ENCODE results near the gene STX11. TPM values are rescaled to one million over a fixed set of nuclear protein-coding genes. Genes with fewer than 3 reads are reported as not detected.
A peak's percentile ranks its signal among the peaks of the same experiment; 100 is the strongest.
"Not testable (repeated sequence)": the region's sequence is repeated elsewhere in the genome, so short reads cannot be mapped to it uniquely, and the experiment has no call there.

The STX11 gene
- total RNA-seq, 2 donors from 2014 or later, result 23.3 to 24.6 TPM

DNA sequence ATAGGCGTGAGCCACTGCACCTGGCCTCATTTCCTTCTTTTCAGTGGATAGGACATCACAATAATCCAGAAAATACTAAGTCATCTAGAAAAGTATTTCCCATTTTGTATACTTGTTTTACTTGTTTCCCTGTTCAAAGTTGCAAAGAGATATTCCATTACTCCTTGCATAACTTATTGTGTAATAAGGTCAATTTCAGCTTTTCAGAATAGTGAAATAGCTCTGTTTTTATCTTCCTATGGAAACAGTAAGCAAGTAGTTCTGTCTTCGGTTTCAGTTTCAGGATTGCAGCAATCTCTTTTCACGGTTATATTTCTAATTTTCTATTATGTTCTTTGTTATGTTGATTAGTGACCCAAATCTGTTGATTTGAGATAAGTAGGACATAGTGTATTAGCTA is 6.0 kb downstream of the STX11 start:
- DNase-seq (ENCODE audit: low spot score in 2 of 2) (no peak), ATAC-seq (no peak)
- peak overlapping the region in 1 of 2 donors; percentile 96 for H3K27ac Mint-ChIP-seq
- no peaks in the 10 kb centered on the region for H3K9me3 Mint-ChIP-seq
- H3K36me3 Mint-ChIP-seq, result peaks cover 27 to 77% of the 10 kb centered on the region in 2 donors

DNA sequence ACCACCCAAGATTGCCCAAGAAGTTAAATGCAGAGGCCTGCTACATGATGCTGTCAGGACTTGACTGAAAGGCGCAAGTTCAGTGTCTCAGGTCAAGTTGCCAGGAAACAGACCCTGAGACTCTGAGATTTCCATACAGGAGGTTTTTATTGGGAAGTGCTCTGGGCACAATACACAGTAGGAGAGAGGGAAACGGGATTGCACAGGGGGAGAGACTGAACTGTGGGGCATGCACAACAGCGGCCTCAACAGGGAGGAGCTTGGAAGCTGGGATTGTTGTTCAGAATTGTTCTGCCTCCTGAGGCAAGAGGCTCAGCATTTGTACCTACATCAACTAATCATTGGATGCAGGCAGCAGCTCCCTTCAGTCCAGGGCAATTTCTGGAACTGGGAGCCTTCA is 6.7 kb downstream of the STX11 start:
- Mint-ChIP-seq H3K9me3 (no peaks in the 10 kb centered on the region), H3K36me3 (peaks cover 21 to 77% of the 10 kb centered on the region in 2 donors), H3K27ac (no peak overlapping the region)

DNA sequence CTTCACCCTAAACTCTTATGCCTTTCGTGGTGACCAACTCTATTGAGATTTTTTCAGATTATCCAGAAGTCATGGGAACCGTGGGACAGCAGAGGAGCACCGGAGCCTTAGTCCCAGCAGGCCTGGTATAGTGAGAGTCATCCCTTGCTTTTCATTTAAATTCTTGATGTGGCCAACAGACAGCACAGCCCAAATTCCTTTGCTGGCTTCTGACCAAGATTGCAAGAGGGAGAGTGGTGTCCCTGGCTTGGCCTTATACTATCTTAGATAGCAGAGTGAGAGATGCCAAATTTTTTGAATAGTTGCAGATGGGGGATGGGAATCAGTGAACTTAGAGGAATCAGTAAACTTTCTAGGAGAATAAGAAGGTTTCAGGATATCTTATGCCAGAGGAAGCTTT is 7.8 kb downstream of the STX11 start:
- ATAC-seq (no peak), DNase-seq (ENCODE audit: low spot score in 2 of 2) (no peak)
- peak overlapping the region in 1 of 2 donors; percentile 32 for H3K27ac Mint-ChIP-seq
- no peaks in the 10 kb centered on the region for H3K9me3 Mint-ChIP-seq
- peaks cover 22 to 73% of the 10 kb centered on the region in 2 donors for H3K36me3 Mint-ChIP-seq

More for the DNA sequence above, 6.7 kb downstream of the STX11 start:
- ATAC-seq (no peak), DNase-seq (ENCODE audit: low spot score in 2 of 2) (no peak)

DNA sequence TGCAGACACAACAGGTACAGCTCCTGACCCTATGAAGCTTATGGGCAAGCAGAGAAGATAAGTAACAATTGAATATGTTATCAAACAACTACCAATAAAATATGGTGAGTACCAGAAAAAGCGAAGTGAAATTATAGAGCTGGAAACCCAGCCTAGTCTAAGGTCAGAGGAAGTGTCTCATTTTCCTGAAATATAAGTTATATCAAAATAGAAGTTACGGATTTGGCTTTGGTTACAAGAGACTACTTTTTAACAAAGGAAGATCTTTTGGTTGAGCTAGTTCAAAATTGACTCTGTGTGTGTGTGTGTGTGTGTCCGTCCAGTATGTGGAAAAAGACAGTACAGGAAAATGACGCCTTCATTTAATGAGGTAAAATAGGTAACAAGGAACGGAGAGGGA is 8.9 kb downstream of the STX11 start:
- no peak overlapping the region for H3K27ac Mint-ChIP-seq
- no peaks in the 10 kb centered on the region for H3K9me3 Mint-ChIP-seq
- ATAC-seq (no peak), DNase-seq (ENCODE audit: low spot score in 2 of 2) (no peak)
- peaks cover 21 to 62% of the 10 kb centered on the region in 2 donors for H3K36me3 Mint-ChIP-seq

DNA sequence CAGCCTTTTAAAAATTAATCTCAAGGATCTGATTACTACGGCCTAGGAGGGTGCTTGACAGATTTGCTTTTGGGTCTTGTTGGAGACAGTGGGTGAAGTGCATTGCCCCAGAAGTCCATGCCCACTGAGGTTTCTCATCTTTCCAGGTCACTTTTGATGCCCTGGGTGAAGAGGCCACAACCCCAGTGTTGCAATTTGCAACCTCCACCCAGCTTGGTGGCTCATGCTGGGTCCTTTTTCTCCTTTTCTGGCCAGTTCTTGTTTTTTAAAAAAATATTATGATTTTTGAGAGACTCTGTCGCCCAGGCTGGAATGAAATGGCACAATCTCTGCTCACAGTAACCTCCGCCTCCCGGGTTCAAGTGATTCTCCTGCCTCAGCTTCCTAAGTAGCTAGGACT is 9.4 kb downstream of the STX11 start:
- Mint-ChIP-seq H3K9me3 (no peaks in the 10 kb centered on the region), H3K36me3 (peaks cover 21 to 57% of the 10 kb centered on the region in 2 donors), H3K27ac (no peak overlapping the region)
- ATAC-seq, result no peak
- DNase-seq (ENCODE audit: low spot score in 2 of 2), result no peak

DNA sequence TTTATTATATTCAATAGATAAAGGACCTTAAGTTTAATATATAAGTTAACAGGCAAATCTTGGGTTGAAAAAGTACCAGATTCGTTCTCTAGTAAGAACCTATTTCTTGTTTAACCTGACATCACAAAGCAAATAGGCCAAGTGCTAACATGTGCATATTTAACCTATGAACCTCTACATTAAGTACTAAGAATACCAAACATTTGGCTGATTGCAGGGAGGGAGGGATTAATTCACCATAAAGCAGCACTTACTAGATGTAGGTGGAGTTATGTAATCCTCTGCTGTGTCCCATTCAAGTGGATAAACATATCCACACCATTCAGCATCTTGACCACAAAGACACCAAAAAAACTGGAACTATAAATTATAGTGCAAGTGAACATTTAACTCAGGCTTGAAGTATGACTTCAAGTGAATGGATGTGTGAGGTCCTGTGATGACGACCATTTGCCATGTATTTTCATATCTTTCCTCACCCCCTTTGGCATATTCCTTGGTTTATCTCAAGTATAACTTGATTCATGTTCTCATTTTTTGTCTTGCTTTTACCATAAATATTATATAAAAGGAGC is 10.2 kb downstream of the STX11 start:
- ATAC-seq, result no peak

DNA sequence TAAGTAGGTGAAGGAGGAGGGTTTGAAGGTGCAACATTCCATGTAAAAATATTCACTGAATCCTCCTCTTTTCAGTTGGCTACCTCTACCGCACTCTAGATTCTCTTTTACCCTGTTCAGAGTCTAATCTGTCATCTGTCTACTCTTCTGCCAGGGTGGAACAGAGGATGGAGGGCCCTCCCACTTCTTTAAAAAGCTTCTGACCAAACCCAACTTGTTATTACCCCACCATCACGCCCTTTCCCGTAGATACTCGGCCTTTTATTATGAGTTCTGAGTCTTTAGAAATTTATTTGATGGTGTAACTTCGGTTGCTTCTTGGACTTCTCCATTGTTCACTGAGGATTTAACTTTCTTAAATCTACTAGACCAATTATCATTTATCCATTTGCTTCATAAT is 11.7 kb downstream of the STX11 start:
- peaks cover 17 to 39% of the 10 kb centered on the region in 2 donors for H3K36me3 Mint-ChIP-seq
- ATAC-seq (no peak), DNase-seq (ENCODE audit: low spot score in 2 of 2) (no peak)
- H3K27ac Mint-ChIP-seq, result no peak overlapping the region
- no peaks in the 10 kb centered on the region for H3K9me3 Mint-ChIP-seq

More for the DNA sequence above, 10.2 kb downstream of the STX11 start:
- no peaks in the 10 kb centered on the region for H3K9me3 Mint-ChIP-seq
- H3K36me3 Mint-ChIP-seq, result peaks cover 21 to 51% of the 10 kb centered on the region in 2 donors
- no peak overlapping the region for H3K27ac Mint-ChIP-seq
- no peak for DNase-seq (ENCODE audit: low spot score in 2 of 2)

DNA sequence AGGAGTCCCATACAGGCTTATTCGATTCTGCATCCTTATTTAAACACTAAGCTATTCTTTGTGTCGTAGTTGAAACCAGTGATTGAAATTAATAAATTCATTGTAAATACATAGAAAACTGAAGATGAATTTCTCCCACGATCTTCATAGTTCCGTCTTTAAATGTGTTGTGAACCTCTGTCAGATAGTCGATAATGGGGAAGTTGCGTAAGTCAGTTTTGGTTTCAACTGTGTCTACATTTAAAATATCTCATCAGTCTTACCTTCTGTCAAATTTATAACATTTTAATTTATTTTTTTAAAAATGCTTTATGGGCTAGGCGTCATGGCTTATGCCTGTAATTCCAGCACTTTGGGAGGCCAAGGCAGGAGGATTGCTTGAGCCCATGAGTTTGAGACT is 12.7 kb downstream of the STX11 start:
- Mint-ChIP-seq H3K36me3 (peaks cover 12 to 29% of the 10 kb centered on the region in 2 donors), H3K27ac (no peak overlapping the region), H3K9me3 (no peaks in the 10 kb centered on the region)
- DNase-seq (ENCODE audit: low spot score in 2 of 2) (no peak), ATAC-seq (no peak)

DNA sequence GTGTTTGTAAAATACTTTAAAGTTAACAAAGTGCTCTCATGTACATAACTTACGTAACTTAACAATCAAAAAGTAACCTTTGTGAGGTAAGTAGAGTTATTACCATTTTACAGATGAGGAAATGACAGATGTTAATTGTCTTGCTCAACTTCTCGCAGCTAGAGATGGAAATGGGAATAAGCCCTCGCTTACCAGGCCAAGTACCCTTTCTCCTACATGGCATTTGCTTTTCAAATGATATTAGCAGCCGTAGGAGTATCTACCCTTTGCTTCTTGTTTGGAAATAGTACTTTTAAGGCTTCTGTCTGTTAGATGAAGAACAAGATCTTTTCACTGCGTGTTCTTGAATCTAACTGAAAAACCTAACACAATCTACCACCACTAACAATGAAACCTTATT is 15.5 kb downstream of the STX11 start:
- Mint-ChIP-seq H3K36me3 (peaks cover 22 to 39% of the 10 kb centered on the region in 2 donors), H3K27ac (no peak overlapping the region), H3K9me3 (no peaks in the 10 kb centered on the region)
- ATAC-seq (no peak), DNase-seq (ENCODE audit: low spot score in 2 of 2) (no peak)

DNA sequence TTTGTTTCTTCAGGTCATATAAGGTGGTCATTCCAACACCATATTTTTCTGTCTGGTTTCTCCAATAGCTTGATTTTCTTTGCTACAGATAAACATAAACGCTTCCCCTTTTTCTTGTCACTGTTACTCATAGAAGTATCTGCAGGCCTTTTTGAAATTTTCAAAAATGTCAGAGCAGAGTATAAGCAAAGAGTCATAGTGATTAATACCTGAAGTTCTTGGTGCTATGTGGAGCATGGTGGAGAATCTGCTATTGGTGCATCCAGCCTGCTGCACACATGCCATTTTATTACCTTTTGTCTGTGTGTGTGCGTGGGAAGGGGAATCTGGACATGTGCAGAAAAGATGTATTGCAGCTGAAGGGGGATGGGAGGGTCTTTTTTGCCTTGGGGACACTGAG is 19.7 kb downstream of the STX11 start:
- H3K9me3 Mint-ChIP-seq, result no peaks in the 10 kb centered on the region
- ATAC-seq, result no peak
- H3K36me3 Mint-ChIP-seq, result peaks cover 22 to 64% of the 10 kb centered on the region in 2 donors
- H3K27ac Mint-ChIP-seq, result no peak overlapping the region
- DNase-seq (ENCODE audit: low spot score in 2 of 2), result no peak

DNA sequence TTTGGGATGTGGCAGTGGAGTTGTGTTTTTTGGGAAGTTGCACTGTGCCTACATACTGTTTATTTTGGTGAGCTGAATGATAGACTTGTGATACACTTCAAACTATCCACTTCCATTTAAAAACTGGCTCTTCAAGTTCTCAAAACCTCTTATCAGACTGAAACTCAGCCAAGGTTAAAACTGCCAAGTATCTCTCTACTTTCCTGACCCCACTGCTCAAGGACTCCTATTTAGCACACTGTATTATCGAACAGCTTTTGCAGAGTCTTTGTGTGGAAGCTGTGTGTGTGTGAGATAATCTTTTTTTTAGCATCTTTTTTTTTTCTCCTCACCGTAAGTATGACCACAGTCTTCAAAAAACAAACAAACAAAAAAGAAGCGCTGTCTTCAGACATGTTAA is 21.1 kb downstream of the STX11 start:
- Mint-ChIP-seq H3K36me3 (peaks cover 27 to 68% of the 10 kb centered on the region in 2 donors), H3K27ac (no peak overlapping the region), H3K9me3 (no peaks in the 10 kb centered on the region)
- no peak for DNase-seq (ENCODE audit: low spot score in 2 of 2)
- no peak for ATAC-seq

DNA sequence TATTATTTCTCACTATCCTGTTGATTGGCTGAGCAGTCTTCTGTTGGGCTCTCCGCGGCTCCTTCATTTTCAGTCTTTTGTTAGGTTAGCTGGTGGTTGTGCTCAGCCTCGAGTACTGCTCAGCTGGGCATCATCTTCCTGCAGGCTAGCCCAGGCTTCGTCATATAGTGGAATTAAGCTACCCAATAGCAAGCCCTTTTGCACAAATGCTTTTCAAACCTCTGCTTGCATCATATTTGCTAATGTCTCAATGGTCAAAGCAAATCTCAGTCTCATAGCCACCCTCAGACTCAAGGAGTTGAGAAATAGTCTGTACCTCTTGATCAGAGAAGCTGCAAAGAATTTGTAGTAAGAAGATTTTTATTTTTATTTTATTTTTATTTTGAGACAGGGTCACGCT is 23.7 kb downstream of the STX11 start:
- DNase-seq (ENCODE audit: low spot score in 2 of 2) (no peak), ATAC-seq (no peak)
- Mint-ChIP-seq H3K27ac (no peak overlapping the region), H3K9me3 (no peaks in the 10 kb centered on the region), H3K36me3 (peaks cover 19 to 76% of the 10 kb centered on the region in 2 donors)

DNA sequence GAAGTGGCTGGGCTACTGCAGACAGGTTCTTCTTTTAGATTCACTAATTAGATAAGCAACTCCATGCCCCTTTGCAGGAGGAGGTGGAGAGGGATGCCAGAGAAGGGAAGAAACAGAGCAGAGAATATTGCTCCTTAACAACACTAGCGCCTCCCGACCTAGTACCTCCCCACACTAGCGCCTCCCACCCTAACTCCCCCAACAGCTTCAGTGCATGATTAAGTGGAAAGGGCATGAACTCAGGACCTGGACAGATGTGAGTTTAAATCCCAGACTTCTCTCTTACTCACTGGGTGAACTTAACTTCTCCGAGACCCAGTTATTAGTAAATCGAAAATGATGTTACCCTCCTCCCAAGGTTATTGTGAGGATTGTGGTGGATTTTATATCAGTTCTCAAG is 25.7 kb downstream of the STX11 start:
- Mint-ChIP-seq H3K27ac (no peak overlapping the region), H3K36me3 (peaks cover 8 to 78% of the 10 kb centered on the region in 2 donors), H3K9me3 (no peaks in the 10 kb centered on the region)
- ATAC-seq (no peak), DNase-seq (ENCODE audit: low spot score in 2 of 2) (no peak)

DNA sequence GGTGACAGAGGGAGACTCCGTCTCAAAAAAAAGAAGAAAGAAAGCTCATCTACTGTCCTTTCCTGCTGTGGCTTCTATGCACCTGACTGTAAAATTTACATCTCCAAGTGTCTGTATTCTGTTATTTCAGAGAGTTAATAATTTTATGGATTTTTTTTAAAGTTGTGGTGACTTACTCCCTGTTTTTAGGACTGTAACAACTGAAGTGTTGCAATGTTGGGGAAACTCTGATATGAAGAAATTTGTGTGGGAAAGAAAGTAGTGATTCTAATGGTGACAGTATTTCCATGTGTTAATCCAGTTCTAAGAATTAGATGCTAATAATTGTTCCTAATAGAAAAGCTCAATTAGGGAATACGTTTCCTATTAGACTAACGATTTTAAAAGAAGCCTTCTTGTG is 27.4 kb downstream of the STX11 start:
- DNase-seq (ENCODE audit: low spot score in 2 of 2) (no peak), ATAC-seq (no peak)
- Mint-ChIP-seq H3K9me3 (no peaks in the 10 kb centered on the region), H3K27ac (no peak overlapping the region), H3K36me3 (peaks cover 5 to 75% of the 10 kb centered on the region in 2 donors)

DNA sequence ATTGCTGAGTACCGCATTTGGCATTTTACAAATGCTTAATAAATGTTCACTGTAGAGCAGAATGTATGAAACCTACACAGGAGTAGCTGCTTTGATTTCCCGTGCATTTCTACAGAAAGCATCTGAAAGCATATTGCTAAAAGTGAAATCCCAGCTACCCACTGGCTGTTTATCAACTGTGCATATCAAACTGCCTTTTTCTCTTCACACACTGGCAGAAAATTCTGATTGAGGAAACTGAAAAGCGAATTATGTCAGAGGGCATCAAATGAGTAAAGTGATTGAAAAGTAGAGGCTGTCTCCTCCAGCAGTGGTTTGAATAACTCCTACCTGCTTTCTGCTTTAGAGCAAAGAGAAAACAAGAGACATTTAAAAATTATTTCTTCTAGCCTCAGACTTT is 28.0 kb downstream of the STX11 start:
- Mint-ChIP-seq H3K36me3 (peaks cover 5 to 72% of the 10 kb centered on the region in 2 donors), H3K9me3 (no peaks in the 10 kb centered on the region), H3K27ac (peak overlapping the region in 1 of 2 donors; percentile 53)
- ATAC-seq (peak; percentile 69 to 87), DNase-seq (ENCODE audit: low spot score in 2 of 2) (peak in 1 of 2 donors; percentile 14)

DNA sequence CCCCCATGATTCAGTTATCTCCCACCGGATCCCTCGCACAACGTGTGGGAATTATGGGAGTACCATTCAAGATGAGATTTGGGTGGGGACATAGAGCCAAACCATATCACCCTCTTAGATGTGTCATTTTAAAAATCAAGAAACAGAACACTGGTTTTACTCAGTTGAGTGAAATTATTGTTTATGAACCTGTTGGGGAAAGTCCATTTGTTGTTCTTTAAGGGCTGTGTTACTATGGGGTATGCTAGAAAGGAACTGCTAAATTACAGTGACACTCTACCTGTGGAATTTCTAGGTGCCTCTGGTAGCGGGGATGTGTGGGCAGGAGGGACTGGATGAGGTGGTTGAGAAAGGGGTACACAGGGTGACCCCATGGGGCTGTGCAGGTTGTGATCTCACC is 28.9 kb downstream of the STX11 start:
- DNase-seq (ENCODE audit: low spot score in 2 of 2) (no peak), ATAC-seq (peak; percentile 29 to 61)
- Mint-ChIP-seq H3K9me3 (no peaks in the 10 kb centered on the region), H3K27ac (peak overlapping the region; percentile 21 to 61), H3K36me3 (peaks cover 5 to 68% of the 10 kb centered on the region in 2 donors)

DNA sequence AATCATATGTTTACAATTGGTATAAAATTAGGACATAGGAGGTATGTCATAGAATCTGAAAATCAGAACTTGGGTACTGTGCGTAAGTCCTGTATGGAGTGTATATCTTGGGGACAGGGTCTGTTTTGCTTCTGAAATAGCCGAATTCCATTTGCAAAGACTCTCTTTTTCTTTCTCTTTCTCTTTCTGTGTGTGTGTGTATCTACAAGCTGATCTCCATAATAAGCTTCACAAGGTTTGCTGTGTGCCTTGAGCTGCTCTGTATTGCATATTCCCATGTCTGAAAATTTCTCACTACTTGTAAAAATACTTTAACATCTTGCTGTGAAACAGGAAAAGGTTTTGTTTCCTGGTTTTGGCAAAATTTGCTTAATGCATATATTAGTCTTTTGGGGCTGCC is 29.5 kb downstream of the STX11 start:
- Mint-ChIP-seq H3K36me3 (peaks cover 5 to 64% of the 10 kb centered on the region in 2 donors), H3K27ac (no peak overlapping the region), H3K9me3 (no peaks in the 10 kb centered on the region)
- no peak for DNase-seq (ENCODE audit: low spot score in 2 of 2)
- ATAC-seq, result no peak

DNA sequence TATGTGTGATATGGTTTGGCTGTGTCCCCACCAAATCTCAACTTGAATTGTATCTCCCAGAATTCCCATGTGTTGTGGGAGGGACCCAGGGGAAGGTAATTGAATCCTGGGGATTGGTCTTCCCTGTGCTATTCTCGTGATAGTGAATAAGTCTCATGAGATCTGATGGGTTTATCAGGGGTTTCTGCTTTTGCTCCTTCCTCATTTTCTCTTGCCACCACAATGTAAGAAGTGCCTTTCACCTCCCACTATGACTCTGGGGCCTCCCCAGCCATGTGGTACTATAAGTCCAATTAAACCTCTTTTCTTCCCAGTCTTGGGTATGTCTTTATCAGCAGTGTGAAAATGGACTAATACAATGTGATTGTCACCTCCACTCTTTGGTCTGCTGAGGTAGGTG is 30.0 kb downstream of the STX11 start:
- DNase-seq (ENCODE audit: low spot score in 2 of 2); H3K27ac Mint-ChIP-seq; ATAC-seq; H3K9me3 Mint-ChIP-seq: not testable (repeated sequence)
- peaks cover 4 to 65% of the 10 kb centered on the region in 2 donors for H3K36me3 Mint-ChIP-seq

All from activated naive CD4-positive, alpha-beta T cell treated with anti-CD3 and anti-CD28 coated beads, Interleukin-2, amount 50 U/mL, for 72 hours (primary cell).